ENCODE results near the gene SEMA6B. TPM values are rescaled to one million over a fixed set of nuclear protein-coding genes. Genes with fewer than 3 reads are reported as not detected.
"Not testable (repeated sequence)": the region's sequence is repeated elsewhere in the genome, so short reads cannot be mapped to it uniquely, and the experiment has no call there.

Gene SEMA6B
- total RNA-seq, 2 experiments from 2014 or later = 0.17 TPM; not detected in 1

- intact Hi-C loops (cut with micrococcal nuclease) = loop anchor here (10.0 kb wide), 1 partner anchor 244 kb away; the partner anchor contains the start of gene FEM1A
- H3K9me3 Mint-ChIP-seq = no peaks in the 10 kb centered on the region
- H3K4me1 Mint-ChIP-seq (ENCODE audit: low read depth) = no peaks in the 10 kb centered on the region
- H3K36me3 Mint-ChIP-seq (ENCODE audit: low read depth) = no peaks in the 10 kb centered on the region
- CTCF ChIA-PET = no interaction called here
- H3K4me3 Mint-ChIP-seq = no peak overlapping the region
- DNase-seq = no peak
- peaks cover 3% of the 10 kb centered on the region for H3K27me3 Mint-ChIP-seq (ENCODE audit: low read depth)
- no peak overlapping the region for H3K27ac Mint-ChIP-seq
These were observed 8.9 kb downstream of the SEMA6B start for GRCh38 chr19:4550479-4551050.

GRCh38 chr19:4550018-4550417 is 9.5 kb downstream of the SEMA6B start:
- H3K36me3 Mint-ChIP-seq (ENCODE audit: low read depth) = no peaks in the 10 kb centered on the region
- no peak for DNase-seq
- no peak overlapping the region for H3K27ac Mint-ChIP-seq
- H3K9me3 Mint-ChIP-seq = no peaks in the 10 kb centered on the region
- intact Hi-C loops (cut with micrococcal nuclease) = loop anchor here (10.0 kb wide), 1 partner anchor 245 kb away; the partner anchor contains the start of gene FEM1A
- peaks cover 3% of the 10 kb centered on the region for H3K27me3 Mint-ChIP-seq (ENCODE audit: low read depth)
- no peak overlapping the region for H3K4me3 Mint-ChIP-seq
- CTCF ChIA-PET = no interaction called here
- no peaks in the 10 kb centered on the region for H3K4me1 Mint-ChIP-seq (ENCODE audit: low read depth)

GRCh38 chr19:4548238-4548584 is 11.3 kb downstream of the SEMA6B start:
- no peak overlapping the region for H3K4me3 Mint-ChIP-seq
- CTCF ChIA-PET = interaction anchor here (0.6 to 1.3 kb wide), 2 partner anchors 22 to 53 kb away, joined by 5 to 6 read pairs; no protein-coding TSS in a partner anchor
- H3K36me3 Mint-ChIP-seq (ENCODE audit: low read depth) = no peaks in the 10 kb centered on the region
- no peaks in the 10 kb centered on the region for H3K4me1 Mint-ChIP-seq (ENCODE audit: low read depth)
- H3K27me3 Mint-ChIP-seq (ENCODE audit: low read depth) = peaks cover 3% of the 10 kb centered on the region
- intact Hi-C loops (cut with micrococcal nuclease) = no loop called here
- H3K9me3 Mint-ChIP-seq = no peaks in the 10 kb centered on the region
- H3K27ac Mint-ChIP-seq = no peak overlapping the region
- DNase-seq = no peak

- intact Hi-C loops (cut with micrococcal nuclease) = no loop called here
- Mint-ChIP-seq H3K27me3 (ENCODE audit: low read depth) (peaks cover 3% of the 10 kb centered on the region), H3K4me3 (no peak overlapping the region), H3K27ac (no peak overlapping the region), H3K36me3 (ENCODE audit: low read depth) (no peaks in the 10 kb centered on the region), H3K4me1 (ENCODE audit: low read depth) (no peaks in the 10 kb centered on the region), H3K9me3 (no peaks in the 10 kb centered on the region)
- CTCF ChIA-PET = interaction anchor here (0.8 to 1.3 kb wide), 5 partner anchors 23 to 89 kb away, joined by 3 to 6 read pairs (median 5); no protein-coding TSS in a partner anchor
- peak; percentile 56 for DNase-seq
These were observed 11.9 kb downstream of the SEMA6B start for GRCh38 chr19:4547303-4548237.

- intact Hi-C loops (cut with micrococcal nuclease) = no loop called here
- no peaks in the 10 kb centered on the region for H3K36me3 Mint-ChIP-seq (ENCODE audit: low read depth)
These were observed 15.4 kb downstream of the SEMA6B start for GRCh38 chr19:4543842-4544647.

GRCh38 chr19:4542896-4543841 is 16.3 kb downstream of the SEMA6B start:
- Mint-ChIP-seq H3K36me3 (ENCODE audit: low read depth) (no peaks in the 10 kb centered on the region), H3K27me3 (ENCODE audit: low read depth) (peaks cover 4% of the 10 kb centered on the region)

More at GRCh38 chr19:4543842-4544647, 15.4 kb downstream of the SEMA6B start:
- H3K4me3 Mint-ChIP-seq = no peak overlapping the region
- no peak overlapping the region for H3K27ac Mint-ChIP-seq
- H3K9me3 Mint-ChIP-seq = peaks cover 2% of the 10 kb centered on the region
- DNase-seq = no peak
- peaks cover 2% of the 10 kb centered on the region for H3K27me3 Mint-ChIP-seq (ENCODE audit: low read depth)
- peaks cover 8% of the 10 kb centered on the region for H3K4me1 Mint-ChIP-seq (ENCODE audit: low read depth)
- CTCF ChIA-PET = no interaction called here

GRCh38 chr19:4541806-4542145 is 17.7 kb downstream of the SEMA6B start:
- H3K4me1 Mint-ChIP-seq (ENCODE audit: low read depth); intact Hi-C loops (cut with micrococcal nuclease); H3K27me3 Mint-ChIP-seq (ENCODE audit: low read depth); H3K4me3 Mint-ChIP-seq; H3K27ac Mint-ChIP-seq; H3K36me3 Mint-ChIP-seq (ENCODE audit: low read depth); H3K9me3 Mint-ChIP-seq; DNase-seq: not testable (repeated sequence)
- CTCF ChIA-PET = interaction anchor here (0.6 to 1.5 kb wide), 3 partner anchors 7 to 94 kb away, joined by 4 read pairs; no protein-coding TSS in a partner anchor

More at GRCh38 chr19:4542896-4543841, 16.3 kb downstream of the SEMA6B start:
- intact Hi-C loops (cut with micrococcal nuclease) = no loop called here
- CTCF ChIA-PET = no interaction called here
- Mint-ChIP-seq H3K9me3 (peaks cover 2% of the 10 kb centered on the region), H3K4me3 (no peak overlapping the region), H3K27ac (no peak overlapping the region), H3K4me1 (ENCODE audit: low read depth) (peaks cover 8% of the 10 kb centered on the region)
- no peak for DNase-seq

GRCh38 chr19:4541114-4541805 is 18.2 kb downstream of the SEMA6B start:
- H3K36me3 Mint-ChIP-seq (ENCODE audit: low read depth) = no peaks in the 10 kb centered on the region
- CTCF ChIA-PET = interaction anchor here (0.6 to 1.7 kb wide), 5 partner anchors 8 to 401 kb away, joined by 4 to 6 read pairs (median 4); no protein-coding TSS in a partner anchor
- no peak overlapping the region for H3K4me3 Mint-ChIP-seq

GRCh38 chr19:4539693-4540581 is 19.5 kb downstream of the SEMA6B start, which contains the start of gene LRG1:
TSS of gene LRG1 (minus strand) at chr19:4540036. CDS start at chr19:4540013, 23 bp downstream.
- peaks cover 11% of the 10 kb centered on the region for H3K27me3 Mint-ChIP-seq (ENCODE audit: low read depth)
- DNase-seq = peak; percentile 70
- peaks cover 11% of the 10 kb centered on the region for H3K4me1 Mint-ChIP-seq (ENCODE audit: low read depth)
- intact Hi-C loops (cut with micrococcal nuclease) = no loop called here
- peak within 1 kb of the TSS; percentile 46 for H3K27ac Mint-ChIP-seq
- H3K36me3 Mint-ChIP-seq (ENCODE audit: low read depth) = no peaks in the 10 kb centered on the region
- CTCF ChIA-PET = interaction anchor here (1.0 to 1.7 kb wide), 2 partner anchors 15 to 400 kb away, joined by 4 to 6 read pairs; no protein-coding TSS in a partner anchor
- peaks cover 2% of the 10 kb centered on the region for H3K9me3 Mint-ChIP-seq
- peak within 1 kb of the TSS; percentile 67 for H3K4me3 Mint-ChIP-seq

More at GRCh38 chr19:4541114-4541805, 18.2 kb downstream of the SEMA6B start:
- no peak for DNase-seq
- Mint-ChIP-seq H3K9me3 (peaks cover 2% of the 10 kb centered on the region), H3K27ac (no peak overlapping the region), H3K4me1 (ENCODE audit: low read depth) (peaks cover 8% of the 10 kb centered on the region), H3K27me3 (ENCODE audit: low read depth) (peaks cover 7% of the 10 kb centered on the region)
- intact Hi-C loops (cut with micrococcal nuclease) = no loop called here

- no peaks in the 10 kb centered on the region for H3K36me3 Mint-ChIP-seq (ENCODE audit: low read depth)
- H3K9me3 Mint-ChIP-seq = peaks cover 2% of the 10 kb centered on the region
- CTCF ChIA-PET = interaction anchor here (0.7 kb wide), 1 partner anchor 58 kb away, joined by 3 read pairs; no protein-coding TSS in a partner anchor
- no peak overlapping the region for H3K27ac Mint-ChIP-seq
- peaks cover 14% of the 10 kb centered on the region for H3K27me3 Mint-ChIP-seq (ENCODE audit: low read depth)
- no peak for DNase-seq
- intact Hi-C loops (cut with micrococcal nuclease) = no loop called here
- H3K4me1 Mint-ChIP-seq (ENCODE audit: low read depth) = peaks cover 15% of the 10 kb centered on the region
- no peak overlapping the region for H3K4me3 Mint-ChIP-seq
These were observed 20.3 kb downstream of the SEMA6B start for GRCh38 chr19:4539169-4539692.

Measured in activated naive CD4-positive, alpha-beta T cell treated with anti-CD3 and anti-CD28 coated beads for 36 hours (primary cell).